CD4-positive, alpha-beta T cell (primary cell): ENCODE results near the gene KCNT2. TPM values are rescaled to one million over a fixed set of nuclear protein-coding genes. Genes with fewer than 3 reads are reported as not detected.

Source experiments
- ATAC-seq: fragments of 200-7000 bp; cut with Tn5 transposase; one replicate; pipeline ENCODE4 v1.10.0; 2022; ENCODE audit warnings: mild to moderate bottlenecking; ENCODE audit not compliant: poor library complexity
- CTCF ChIA-PET: fragments of 350-600 bp; sonication (Branson Sonifier 250); formaldehyde crosslinking; loops from one replicate; lab custom pipeline; 2021; ENCODE audit warnings: antibody characterized with exemption, inconsistent platforms; lab: Charles Lee
- POLR2A ChIA-PET: fragments of 350-600 bp; sonication (Branson Sonifier 250); formaldehyde crosslinking; loops from one replicate; lab custom pipeline; 2021; ENCODE audit warnings: antibody characterized with exemption, inconsistent platforms; lab: Charles Lee
- DNase-seq, 14 experiments: peaks; one replicate each; pipeline ENCODE4 v3.0.0-alpha.2; 2013 to 2020; ENCODE audit warnings: mixed read lengths in 2 of 14
- H3K27ac ChIP-seq, 2 donors: one replicate each; pipeline versions ENCODE4 v1.5.1 to v1.7.0; 2013; ENCODE audit warnings: low read length in 2 of 2, low read depth in 1 of 2, mild to moderate bottlenecking in 1 of 2
- H3K27me3 ChIP-seq, 2 experiments: 1 replicate in 1 of 2; 2 replicates in 1 of 2; pipeline versions ENCODE4 v1.6.1 to v1.7.0; 2013; ENCODE audit warnings: low read length in 2 of 2, control low read depth in 1 of 2, mild to moderate bottlenecking in 1 of 2, moderate library complexity in 1 of 2; ENCODE audit not compliant: insufficient read depth in 2 of 2, control insufficient read depth in 1 of 2
- H3K36me3 ChIP-seq: one replicate; pipeline ENCODE4 v1.6.1; 2013; ENCODE audit warnings: low read length, control low read depth; ENCODE audit not compliant: insufficient read depth
- H3K4me1 ChIP-seq: one replicate; pipeline ENCODE4 v1.6.1; 2013; ENCODE audit warnings: low read length, control low read depth; ENCODE audit not compliant: insufficient read depth
- H3K4me3 ChIP-seq: one replicate; pipeline ENCODE4 v1.5.1; 2013; ENCODE audit warnings: mild to moderate bottlenecking, low read length, moderate library complexity
- H3K9me3 ChIP-seq, 2 experiments: 1 replicate in 1 of 2; 2 replicates in 1 of 2; pipeline versions ENCODE4 v1.6.1 to v1.7.0; 2013; ENCODE audit warnings: low read length in 2 of 2, mild to moderate bottlenecking in 2 of 2, control low read depth in 1 of 2, moderate library complexity in 1 of 2; ENCODE audit not compliant: control insufficient read depth in 1 of 2, insufficient read depth in 1 of 2
- H3K27ac Mint-ChIP-seq: one replicate; pipeline ENCODE4 v1.8.0; 2020; ENCODE audit warnings: mixed read lengths
- H3K27me3 Mint-ChIP-seq: one replicate; pipeline ENCODE4 v1.8.0; 2021; ENCODE audit warnings: mixed read lengths
- H3K36me3 Mint-ChIP-seq: one replicate; pipeline ENCODE4 v1.8.0; 2021; ENCODE audit warnings: low read depth, mixed read lengths
- H3K4me1 Mint-ChIP-seq: one replicate; pipeline ENCODE4 v1.8.0; 2021; ENCODE audit warnings: low read depth, mixed read lengths
- H3K4me3 Mint-ChIP-seq: one replicate; pipeline ENCODE4 v1.8.0; 2020; ENCODE audit warnings: mild to moderate bottlenecking, mixed read lengths
- H3K9me3 Mint-ChIP-seq: one replicate; pipeline ENCODE4 v1.8.0; 2020; ENCODE audit warnings: mixed read lengths
- intact Hi-C, 2 experiments: fragments of 100-400 bp; cut with DNase I in 1 of 2; cut with micrococcal nuclease in 1 of 2; formaldehyde crosslinking; loops; one replicate each; pipeline versions ENCODE4 v1.15.1 to v1.9.0; 2023 to 2025; cut with DNase I, micrococcal nuclease
- total RNA-seq, 174 experiments: library from RNA in 2 of 174; stranded (reverse) in 2 of 174; gene quantifications; one replicate each; pipeline ENCODE4 v1.2.3 and lab custom pipeline; 2021 to 2026
- TF ChIP-seq, protein P1 (sequence below): fragments of 200-600 bp; IDR thresholded peaks from one replicate; pipeline ENCODE4 v1.8.0; 2022; ENCODE audit warnings: antibody characterized with exemption, mild to moderate bottlenecking

Gene KCNT2
- total RNA-seq, 2 experiments from 2014 or later: not detected

- intact Hi-C loops: no loop called here
- no peak overlapping the region for H3K27ac ChIP-seq
- H3K9me3 ChIP-seq: no peaks in the 10 kb centered on the region
- no peak overlapping the region for H3K4me3 Mint-ChIP-seq
- ChIA-PET CTCF (no interaction called here), POLR2A (no interaction called here)
- H3K27me3 ChIP-seq: no peaks in the 10 kb centered on the region
- no peaks in the 10 kb centered on the region for H3K4me1 Mint-ChIP-seq
- no peaks in the 10 kb centered on the region for H3K36me3 Mint-ChIP-seq
- TF ChIP-seq, protein P1, sequence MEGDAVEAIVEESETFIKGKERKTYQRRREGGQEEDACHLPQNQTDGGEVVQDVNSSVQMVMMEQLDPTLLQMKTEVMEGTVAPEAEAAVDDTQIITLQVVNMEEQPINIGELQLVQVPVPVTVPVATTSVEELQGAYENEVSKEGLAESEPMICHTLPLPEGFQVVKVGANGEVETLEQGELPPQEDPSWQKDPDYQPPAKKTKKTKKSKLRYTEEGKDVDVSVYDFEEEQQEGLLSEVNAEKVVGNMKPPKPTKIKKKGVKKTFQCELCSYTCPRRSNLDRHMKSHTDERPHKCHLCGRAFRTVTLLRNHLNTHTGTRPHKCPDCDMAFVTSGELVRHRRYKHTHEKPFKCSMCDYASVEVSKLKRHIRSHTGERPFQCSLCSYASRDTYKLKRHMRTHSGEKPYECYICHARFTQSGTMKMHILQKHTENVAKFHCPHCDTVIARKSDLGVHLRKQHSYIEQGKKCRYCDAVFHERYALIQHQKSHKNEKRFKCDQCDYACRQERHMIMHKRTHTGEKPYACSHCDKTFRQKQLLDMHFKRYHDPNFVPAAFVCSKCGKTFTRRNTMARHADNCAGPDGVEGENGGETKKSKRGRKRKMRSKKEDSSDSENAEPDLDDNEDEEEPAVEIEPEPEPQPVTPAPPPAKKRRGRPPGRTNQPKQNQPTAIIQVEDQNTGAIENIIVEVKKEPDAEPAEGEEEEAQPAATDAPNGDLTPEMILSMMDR: no peak
- H3K4me1 ChIP-seq: no peaks in the 10 kb centered on the region
- no peak for DNase-seq
- H3K36me3 ChIP-seq: no peaks in the 10 kb centered on the region
- no peaks in the 10 kb centered on the region for H3K9me3 Mint-ChIP-seq
- H3K27me3 Mint-ChIP-seq: no peaks in the 10 kb centered on the region
- no peak overlapping the region for H3K27ac Mint-ChIP-seq
- no peak for ATAC-seq
- no peak overlapping the region for H3K4me3 ChIP-seq
These were observed 9.1 kb downstream of the KCNT2 start for GRCh38 chr1:196598942-196599748.

GRCh38 chr1:196594700-196595099 lies 13.5 kb downstream of the KCNT2 start:
- H3K27ac ChIP-seq: no peak overlapping the region
- POLR2A ChIA-PET: no interaction called here
- CTCF ChIA-PET: no interaction called here
- no peaks in the 10 kb centered on the region for H3K27me3 ChIP-seq
- intact Hi-C loops: no loop called here
- H3K9me3 ChIP-seq: no peaks in the 10 kb centered on the region
- no peaks in the 10 kb centered on the region for H3K27me3 Mint-ChIP-seq
- no peaks in the 10 kb centered on the region for H3K4me1 ChIP-seq
- H3K4me3 ChIP-seq: no peak overlapping the region
- no peak for DNase-seq
- H3K36me3 Mint-ChIP-seq: no peaks in the 10 kb centered on the region
- H3K27ac Mint-ChIP-seq: no peak overlapping the region
- H3K4me1 Mint-ChIP-seq: no peaks in the 10 kb centered on the region
- no peaks in the 10 kb centered on the region for H3K36me3 ChIP-seq
- no peaks in the 10 kb centered on the region for H3K9me3 Mint-ChIP-seq
- no peak for ATAC-seq
- H3K4me3 Mint-ChIP-seq: no peak overlapping the region
- TF ChIP-seq, protein P1: no peak

DNA sequence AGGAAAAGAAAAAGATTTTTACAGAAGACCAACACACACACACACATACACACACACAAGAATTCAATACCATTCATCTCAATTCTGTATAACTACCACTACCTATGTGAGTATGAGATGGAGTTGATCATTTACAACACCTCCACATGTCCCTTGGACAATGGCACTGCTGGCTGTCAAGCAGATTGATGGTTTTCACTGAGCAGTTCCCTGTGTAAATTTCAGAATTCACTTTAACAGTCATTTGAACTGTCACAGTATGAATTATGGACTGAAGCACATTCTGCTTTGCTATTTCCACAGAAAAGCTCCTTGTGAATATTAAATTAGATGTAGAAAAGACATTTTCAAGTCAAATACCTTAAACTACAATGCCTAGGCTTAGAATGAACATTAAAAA lies 14.3 kb downstream of the KCNT2 start:
- no peaks in the 10 kb centered on the region for H3K36me3 Mint-ChIP-seq
- CTCF ChIA-PET: no interaction called here
- no peaks in the 10 kb centered on the region for H3K27me3 Mint-ChIP-seq
- H3K9me3 Mint-ChIP-seq: no peaks in the 10 kb centered on the region
- Histone ChIP-seq H3K4me3 (no peak overlapping the region), H3K4me1 (no peaks in the 10 kb centered on the region), H3K27ac (no peak overlapping the region), H3K9me3 (no peaks in the 10 kb centered on the region), H3K27me3 (no peaks in the 10 kb centered on the region), H3K36me3 (no peaks in the 10 kb centered on the region)
- H3K4me1 Mint-ChIP-seq: no peaks in the 10 kb centered on the region
- no peak for DNase-seq
- H3K4me3 Mint-ChIP-seq: no peak overlapping the region
- TF ChIP-seq, protein P1: no peak
- intact Hi-C loops: no loop called here
- no peak for ATAC-seq
- POLR2A ChIA-PET: no interaction called here
- H3K27ac Mint-ChIP-seq: no peak overlapping the region
